Activated gamma-delta T cell treated with Interleukin-2 at 50 U/mL for 16 hours (primary cell): Measurements from ENCODE around the gene ADM2.
A peak's percentile ranks its signal among the peaks of the same experiment; 100 is the strongest.

Experiments
- DNase-seq: peaks from one replicate; pipeline ENCODE4 v3.0.0-alpha.2; 2020

Gene ADM2

DNA sequence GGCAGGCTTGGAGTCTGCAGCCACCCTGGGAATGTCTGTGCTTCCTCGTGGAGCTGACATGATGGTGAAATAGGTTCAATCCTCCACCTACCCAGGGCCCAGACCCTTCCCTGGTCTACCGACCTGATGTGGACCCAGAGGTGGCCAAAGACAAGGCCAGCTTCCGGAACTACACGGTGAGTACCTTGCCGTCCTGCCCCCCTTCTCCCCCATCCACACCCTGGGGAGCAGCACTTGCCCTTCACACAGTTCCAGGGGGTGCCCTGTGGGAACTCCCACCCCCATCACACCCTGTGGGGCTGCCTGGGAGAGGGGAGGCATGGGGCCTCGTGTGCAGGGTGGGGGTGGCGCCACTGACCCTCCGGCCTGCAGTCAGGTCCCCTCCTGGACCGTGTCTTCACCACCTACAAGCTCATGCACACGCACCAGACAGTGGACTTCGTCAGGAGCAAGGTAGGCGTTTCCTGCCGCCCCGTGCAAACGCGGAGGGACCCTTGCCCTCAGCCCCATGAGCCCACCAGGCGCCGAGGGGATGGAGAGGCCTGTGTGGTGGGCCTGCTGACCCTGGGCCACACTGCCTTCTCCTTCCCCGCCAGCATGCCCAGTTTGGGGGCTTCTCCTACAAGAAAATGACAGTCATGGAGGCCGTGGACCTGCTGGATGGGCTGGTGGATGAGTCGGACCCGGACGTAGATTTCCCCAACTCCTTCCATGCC, 6.1 kb downstream of the ADM2 start:
- no peak for DNase-seq

DNA sequence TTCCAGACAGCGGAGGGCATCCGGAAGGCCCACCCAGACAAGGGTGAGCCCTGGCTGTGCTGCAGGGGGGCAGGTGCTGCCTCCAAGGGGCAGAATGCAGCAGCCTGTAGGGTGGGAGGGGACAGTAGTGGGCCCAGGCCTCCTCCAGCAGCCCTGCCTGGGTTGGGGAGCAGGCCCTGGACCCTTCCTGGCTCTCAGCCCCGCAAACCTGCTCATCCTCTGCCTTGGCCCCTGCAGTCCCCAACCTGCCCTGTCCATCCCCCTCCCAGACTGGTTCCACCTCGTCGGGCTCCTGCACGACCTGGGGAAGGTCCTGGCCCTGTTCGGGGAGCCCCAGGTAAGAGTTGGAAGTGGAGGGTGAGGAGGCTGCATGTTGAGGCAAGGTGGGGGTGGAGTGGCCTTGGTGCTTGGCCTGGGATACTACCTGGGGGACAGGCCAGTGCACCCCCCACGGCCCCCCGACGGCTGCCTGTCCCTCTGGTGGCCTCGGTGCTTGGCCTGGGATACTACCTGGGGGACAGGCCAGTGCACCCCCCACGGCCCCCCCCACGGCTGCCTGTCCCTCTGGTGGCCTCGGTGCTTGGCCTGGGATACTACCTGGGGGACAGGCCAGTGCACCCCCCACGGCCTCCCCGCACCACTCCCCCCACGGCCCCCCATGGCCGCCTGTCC, 6.8 kb downstream of the ADM2 start:
- no peak for DNase-seq

DNA sequence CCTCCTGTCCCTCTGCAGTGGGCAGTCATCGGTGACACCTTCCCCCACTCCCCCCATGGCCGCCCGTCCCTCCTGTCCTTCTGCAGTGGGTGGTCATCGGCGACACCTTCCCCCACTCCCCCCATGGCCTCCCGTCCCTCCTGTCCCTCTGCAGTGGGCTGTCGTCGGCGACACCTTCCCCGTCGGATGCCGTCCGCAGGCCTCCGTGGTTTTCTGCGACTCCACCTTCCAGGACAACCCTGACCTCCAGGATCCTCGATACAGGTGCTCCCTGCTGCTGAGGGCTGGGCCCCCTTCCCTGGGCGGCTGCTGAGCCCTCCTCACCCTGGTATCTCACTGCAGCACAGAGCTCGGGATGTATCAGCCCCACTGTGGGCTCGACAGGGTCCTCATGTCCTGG, 7.5 kb downstream of the ADM2 start:
- DNase-seq, result no peak

DNA sequence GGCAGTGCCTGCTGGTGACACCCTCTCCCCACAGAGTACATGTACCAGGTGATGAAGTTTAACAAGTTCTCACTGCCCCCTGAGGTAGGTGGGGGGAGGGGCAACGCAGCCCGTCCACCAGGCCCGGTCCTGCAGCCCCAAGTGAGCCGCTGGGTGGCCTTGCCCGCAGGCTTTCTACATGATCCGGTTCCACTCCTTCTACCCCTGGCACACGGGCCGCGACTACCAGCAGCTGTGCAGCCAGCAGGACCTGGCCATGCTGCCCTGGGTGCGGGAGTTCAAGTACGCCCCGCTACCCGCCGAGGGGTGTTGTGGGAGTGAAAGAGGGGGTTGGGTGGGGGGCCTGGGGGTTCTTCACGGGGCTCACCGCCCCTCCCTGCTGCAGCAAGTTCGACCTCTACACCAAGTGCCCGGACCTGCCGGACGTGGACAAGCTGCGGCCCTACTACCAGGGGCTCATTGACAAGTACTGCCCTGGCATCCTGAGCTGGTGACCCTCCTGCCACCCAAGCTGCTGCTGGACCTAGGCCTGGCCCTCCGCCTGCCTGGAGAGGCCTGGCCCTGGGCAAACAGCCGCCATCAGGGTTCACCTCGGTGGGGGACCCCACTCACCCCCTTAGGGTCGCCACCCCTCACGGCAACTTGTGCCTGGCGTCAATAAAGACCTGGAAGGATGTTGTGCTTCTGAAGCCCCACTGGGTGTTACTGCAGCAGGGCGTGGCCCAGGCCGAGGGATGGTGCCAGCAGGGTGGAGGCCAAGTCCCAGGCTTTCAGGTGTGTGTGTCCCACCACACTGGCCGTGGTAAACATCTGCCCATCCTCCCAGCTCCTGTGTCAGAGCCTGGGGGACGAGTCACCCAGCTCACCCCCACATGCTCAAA, 8.3 kb downstream of the ADM2 start:
- no peak for DNase-seq

DNA sequence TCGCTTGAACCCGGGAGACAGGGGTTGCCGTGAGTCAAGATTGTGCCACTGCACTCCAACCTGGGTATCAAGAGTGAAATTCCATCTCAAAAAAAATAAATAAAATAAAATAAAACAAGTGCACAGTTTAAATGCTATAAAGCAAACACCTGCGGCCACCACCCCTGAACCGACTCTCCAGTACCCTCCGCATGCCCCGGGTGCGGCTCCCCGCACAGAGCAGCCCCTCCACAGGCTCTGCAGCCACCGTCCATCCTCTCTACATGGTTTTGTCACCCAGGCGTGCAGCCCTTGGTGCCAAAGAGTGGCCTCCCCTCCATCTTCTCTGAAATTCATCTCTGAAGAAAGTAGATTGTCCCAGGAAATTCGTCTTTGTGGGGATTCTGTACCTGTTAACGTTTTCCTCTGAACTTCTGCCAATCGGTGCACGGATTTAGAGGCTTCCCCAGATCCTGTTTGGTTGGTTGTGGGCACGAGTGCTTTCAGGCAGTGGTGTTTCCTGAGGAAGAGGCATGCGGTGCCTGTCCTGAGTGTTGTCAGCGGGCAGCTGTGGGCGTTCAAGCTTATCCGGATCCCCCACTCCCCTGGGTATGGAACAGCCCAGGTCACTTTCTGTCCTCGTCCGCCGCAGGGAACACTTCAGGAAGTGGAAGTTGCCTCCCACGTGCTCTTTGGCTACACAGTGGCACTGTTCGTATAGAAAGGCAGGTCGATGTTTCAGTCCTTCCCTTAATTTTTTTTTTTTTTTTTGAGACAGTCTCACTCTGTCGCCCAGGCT, 9.4 kb downstream of the ADM2 start:
- no peak for DNase-seq

DNA sequence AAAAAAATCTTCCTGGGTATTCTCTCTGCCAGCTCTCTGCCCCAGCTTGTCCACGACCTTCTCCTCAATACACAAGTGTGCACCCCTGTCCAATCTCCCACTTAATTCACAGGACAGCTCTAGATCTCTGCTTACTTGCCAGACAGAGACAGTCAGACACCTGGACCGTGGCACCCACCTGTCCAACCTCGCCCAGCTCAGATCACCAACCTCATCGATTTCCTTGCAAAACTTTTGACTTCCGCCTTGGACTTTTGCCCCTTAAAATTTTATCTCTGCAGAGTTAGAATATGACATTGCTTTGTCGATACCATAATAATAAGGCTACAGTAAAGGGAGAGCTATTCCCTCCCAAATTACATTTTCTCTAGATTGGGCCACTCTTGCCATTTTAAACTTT, 15.8 kb downstream of the ADM2 start:
- no peak for DNase-seq

DNA sequence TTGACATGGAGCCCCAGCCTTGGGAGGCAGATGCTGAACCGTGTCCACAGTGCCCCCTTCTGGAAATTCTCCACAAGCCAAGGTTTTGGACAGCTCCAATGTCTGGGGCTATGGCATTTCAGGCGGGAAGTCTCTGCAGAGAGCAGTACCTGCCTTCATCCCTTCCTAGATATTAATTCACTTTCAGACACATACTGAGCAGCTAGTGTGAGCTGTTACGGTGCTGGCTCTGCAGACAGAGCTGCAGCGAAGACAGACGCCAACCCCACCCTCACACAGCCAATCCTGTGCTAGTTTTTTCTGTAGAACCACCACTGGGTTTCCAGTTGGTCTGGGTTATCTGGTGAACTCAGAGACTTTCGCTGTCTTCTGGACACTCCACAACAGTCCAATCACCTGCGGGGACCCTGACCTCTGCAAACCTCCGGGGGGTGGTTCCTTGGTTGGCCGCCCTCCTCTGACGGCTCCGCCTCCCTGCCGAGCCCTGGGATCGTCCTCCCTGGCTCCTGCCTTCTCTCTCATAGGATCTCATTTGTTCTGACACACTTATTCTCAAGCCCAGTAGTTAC, 17.1 kb downstream of the ADM2 start:
- peak; percentile 69 for DNase-seq

DNA sequence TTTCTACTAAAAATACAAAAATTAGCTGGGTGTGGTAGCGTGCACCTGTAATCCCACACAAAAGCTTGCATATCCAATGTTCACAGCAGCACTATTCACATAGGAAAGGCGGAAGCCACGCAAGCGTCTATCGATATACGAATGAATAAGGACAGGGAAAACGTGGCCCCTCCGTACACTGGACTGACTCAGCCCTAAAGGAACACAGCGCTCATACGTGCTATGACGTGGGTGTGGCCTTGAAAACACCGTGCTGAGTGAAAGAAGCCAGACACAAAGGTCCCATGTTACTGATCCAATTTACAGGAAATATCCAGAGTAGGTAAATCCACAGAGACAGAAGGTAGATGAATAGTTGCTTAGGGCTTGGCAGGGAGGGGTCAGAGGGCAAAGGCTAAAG, 19.1 kb downstream of the ADM2 start:
- DNase-seq, result no peak

DNA sequence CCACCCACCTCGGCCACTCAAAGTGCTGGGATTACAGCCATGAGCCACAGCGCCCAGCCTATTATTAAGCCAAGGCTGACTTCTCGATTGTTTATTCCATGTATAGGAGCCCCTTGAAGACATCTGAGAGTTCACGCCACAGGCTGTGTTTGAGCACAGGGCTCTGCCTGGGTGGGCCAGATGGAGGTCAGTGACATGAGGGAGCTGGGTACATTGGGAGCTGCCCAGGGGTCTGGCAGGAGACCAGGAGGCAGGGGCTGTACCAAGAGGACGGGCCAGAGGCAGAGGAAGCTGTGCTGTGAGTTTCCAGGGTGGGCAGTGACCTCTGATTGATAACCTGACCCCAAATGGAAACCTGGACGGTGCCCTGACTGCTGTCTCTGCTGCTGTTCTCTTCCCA, 20.8 kb downstream of the ADM2 start:
- DNase-seq, result no peak

DNA sequence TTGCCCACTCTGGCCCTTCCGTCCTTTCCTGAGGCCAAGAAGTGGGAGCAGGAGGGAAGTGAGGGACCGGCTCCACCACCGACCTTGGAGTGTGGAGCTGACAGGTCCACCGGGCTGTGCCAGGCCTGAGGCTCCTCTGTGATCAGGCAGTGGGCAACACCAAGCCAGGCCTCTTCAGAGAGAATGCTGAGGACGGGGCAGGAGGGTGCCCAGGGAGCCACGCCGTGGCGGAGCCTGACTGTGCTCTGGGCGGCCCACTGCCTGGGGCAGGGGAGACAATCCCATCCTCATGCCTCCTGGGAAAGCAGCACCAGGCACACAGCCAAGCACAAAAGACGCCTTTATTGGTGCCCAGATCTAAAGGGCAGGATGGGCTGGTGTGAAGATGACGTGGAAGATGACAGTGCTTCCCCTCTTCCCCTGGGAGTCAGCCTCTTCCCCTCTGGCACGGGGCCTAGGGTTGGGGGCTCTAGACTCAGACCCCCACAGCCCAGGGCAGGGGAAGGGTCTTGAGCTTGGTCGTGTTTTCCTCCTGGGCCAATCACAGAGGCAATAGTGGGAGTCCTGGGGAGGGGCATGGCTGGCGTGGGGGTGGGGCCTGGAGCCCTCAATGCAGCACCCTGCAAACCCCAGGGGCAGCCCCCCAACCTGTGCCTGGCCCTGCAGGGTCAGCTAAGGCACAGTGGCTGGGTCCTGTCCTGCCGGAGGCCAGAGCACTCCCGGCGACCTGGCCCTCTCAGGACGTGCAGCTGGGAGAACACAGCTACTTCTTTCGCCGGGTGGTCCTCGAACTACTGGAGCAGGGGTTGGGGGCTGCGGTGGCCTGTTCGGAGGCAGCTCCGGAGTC, 21.5 kb downstream of the ADM2 start:
- DNase-seq, result no peak

DNA sequence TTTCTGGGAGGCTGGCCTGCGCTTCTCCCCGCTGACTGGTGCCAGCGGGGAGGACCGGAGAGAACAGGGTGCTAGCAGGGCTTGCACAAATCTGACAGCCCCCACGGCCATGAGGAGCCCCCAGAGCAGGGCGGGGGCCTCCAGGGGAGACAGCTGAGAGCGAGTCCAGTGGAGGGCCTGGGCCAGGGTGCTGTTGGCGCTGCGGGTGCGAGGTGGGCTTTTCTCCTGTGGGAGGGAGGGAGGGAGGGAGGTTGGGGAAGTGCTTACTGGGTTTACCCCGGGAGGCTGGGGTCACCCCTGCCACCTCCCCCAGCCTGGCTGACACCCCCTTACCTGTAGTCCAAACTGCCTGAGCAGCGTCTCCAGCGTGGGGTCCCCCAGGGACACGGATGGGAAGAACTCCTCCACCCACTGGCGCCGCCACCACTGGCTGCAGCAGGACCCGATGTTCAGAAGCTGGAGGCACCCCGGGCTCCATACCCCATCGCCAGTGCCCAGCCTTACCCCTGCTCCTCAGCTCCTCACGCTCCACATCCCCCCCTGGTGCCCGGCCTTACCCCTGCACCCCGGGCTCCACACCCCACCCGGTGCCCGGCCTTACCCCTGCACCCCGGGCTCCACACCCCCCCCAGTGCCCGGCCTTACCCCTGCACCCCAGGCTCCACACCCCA, 22.3 kb downstream of the ADM2 start:
- no peak for DNase-seq

DNA sequence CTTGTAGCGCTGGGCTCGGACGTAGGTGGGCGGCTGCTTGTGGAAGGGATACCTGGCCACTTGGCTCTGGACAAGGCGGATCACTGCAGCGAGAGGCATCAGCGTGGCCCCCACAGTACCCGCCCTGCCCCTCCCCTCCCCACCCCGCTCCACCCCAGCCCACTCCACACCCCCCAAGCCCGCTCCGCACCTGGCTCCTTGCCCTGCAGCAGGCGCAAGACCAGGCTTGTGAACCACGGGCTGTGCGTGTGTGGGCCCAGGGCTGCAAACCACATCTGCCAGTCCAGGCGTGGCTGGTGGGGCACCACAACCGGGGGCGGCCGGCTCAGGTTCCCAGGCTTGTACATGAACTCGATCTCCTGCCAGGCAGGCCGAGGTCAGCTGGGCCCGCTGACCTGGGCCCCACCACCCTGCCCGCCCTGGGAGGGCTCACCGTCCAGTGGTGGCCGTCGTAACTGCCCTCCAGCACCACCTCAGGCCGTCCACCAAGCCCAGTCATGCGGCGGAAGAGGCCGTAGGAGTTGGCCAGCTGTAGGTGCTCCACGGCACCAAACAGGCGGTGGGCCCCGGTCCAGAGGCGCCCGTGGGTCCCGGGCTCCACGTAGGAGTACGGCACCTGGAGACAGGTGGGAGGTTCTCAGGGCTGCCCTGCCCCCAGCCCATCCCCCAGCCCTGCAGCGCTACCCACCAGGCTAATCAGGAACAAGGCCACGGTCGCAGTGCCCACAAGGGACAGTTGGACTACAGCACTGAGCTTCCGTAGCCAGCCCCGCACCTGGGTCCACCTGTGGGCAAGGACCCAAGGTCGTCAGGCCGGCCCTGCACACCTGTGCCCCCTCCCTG, 23.2 kb downstream of the ADM2 start:
- no peak for DNase-seq

DNA sequence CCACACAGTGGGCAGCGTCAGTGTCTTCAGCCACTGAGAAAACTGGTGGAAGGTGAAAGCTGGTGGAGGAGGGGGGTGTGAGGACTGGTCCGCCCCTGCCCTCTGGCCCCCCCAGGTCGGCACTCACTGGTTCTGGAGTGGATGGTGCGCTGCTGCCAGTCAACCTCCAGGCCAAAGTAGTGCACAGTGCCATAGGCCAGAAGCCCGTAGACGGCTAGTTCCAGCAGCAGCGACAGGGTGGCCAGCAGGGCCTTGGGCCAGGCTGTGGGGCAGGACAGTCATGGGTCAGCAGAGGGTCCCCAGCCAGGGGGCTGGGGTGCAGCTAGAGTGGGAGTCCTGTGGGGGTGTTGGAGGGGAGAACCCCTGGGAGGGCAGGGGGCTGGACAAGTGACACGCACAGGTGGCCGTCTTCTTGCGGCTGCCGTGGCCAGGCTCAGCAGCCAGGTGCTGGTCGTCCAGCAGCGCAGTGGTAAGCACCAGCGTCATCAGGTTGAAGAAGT, 24.0 kb downstream of the ADM2 start:
- no peak for DNase-seq

DNA sequence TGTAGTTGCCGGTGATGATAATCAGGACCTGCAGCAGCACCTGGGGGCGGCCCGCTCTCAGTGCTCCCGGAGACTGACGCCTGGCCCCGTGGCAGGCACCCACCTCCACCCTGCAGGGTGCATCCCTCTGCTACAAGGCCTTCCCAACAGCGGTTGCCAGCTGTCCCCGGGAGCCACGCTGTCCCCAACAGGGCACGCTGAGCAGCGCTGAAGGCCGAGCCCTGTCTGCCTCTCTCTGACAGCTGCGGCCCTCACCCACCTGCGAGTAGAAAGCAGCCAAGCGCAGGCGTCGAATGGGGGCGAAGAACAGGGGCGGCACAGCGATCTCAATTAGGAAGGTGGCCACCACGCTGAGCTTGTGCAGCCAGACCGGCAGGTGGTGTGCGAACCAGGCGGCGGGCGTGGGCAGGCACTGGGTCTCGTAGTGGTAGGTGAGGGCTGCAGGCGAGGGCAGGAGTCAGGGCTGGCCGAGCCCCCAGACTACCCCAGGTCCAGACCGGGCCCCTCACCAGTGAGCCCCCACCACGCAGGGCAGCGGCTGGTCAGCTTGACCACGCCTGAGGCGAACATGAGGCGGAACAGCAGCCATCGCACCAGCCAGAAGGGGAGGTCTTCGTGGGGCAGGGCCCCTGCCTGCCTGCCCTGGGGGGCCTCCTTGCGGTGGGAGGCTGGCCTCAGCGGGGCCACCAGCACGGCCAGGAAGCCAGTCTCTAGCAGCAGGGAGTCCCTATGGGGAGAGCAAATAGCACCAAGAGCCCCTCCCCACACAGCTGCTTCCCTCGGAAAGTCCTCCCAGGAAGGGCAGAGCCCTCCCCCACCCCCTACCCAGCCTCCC, 24.6 kb downstream of the ADM2 start:
- DNase-seq, result no peak

DNA sequence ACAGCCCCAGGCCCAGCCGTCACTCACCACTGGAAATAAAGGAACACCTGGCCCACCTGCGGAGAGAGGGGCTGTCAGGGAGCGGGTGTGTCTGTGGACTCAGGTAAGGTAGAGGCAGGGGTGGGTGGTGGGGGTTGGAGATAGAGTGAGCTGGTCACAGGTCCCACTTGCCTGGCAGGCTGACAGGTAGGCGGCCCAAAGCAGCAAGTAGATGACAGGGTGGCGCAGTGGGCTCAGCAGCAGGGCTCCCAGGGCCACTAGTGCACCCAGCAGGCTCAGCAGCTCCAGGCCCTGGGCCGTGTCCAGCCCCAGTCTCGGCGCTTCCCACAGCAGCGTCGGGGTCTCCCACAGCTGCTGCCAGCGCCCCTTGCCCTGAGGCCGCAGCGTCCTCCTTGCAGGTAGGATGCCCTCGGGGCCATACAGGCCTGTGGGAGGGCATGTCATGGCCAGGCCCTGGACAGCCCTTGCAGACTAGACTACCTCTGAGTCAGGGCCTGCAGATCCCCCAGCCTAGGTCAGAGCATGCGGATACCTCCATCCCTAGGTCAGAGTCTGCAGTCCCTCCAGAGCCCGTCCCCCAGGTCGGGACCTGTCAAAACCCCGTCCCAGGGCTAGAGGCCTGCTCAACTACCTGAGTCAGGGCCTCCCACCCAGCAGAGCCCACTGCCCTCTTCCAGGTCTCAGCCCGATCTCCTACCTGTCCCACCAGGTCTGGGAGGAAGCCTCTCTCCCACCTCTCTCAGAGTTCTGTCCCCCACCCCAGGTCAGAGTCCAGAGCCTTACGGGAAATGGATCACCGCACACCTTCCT, 25.5 kb downstream of the ADM2 start:
- no peak for DNase-seq

DNA sequence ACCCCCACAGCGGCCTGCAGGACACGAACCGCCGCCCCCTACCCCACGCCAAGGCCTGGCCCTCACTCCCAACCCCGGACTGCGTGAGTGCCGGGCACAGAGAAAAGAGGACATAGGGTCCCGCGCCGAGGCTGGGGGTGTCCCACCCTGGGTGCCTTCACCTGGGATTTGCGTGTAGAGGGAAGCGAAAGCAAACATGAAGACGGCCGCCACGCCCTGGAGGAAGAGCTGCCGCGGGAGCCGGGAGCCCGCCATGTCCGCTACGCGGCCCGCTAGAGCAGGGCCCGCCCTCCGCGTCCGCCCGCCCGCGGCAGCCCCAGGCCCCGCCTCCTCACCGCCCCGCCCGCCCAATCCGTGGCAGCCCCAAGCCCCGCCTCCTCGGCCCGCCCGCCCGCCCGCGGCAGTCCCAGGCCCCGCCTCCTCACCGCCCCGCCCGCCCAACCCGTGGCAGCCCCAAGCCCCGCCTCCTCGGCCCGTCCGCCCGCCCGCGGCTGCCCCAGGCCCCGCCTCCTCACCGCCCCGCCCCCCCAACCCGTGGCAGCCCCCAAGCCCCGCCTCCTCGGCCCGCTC, 26.2 kb downstream of the ADM2 start, which contains the start of gene LMF2:
Gene LMF2 (minus strand): TSS at position 282 of the 570 bp plus-strand sequence. CDS start 27 bp downstream, at position 255.
- DNase-seq, result peak; percentile 92
